Measurements from ENCODE around the gene CEP43. TPM values are rescaled to one million over a fixed set of nuclear protein-coding genes. Genes with fewer than 3 reads are reported as not detected.

The CEP43 gene
- total RNA-seq, 1 donor from 2014 or later: 12.1 TPM

GRCh38 chr6:166976636-166977035 is 22.6 kb upstream of the CEP43 start:
- Mint-ChIP-seq H3K36me3 (ENCODE audit: unreplicated experiment) (no peaks in the 10 kb centered on the region), H3K4me3 (ENCODE audit: unreplicated experiment) (no peak overlapping the region), H3K9me3 (ENCODE audit: unreplicated experiment) (no peaks in the 10 kb centered on the region), H3K4me1 (ENCODE audit: low read depth, unreplicated experiment) (no peaks in the 10 kb centered on the region), H3K27me3 (ENCODE audit: unreplicated experiment) (no peaks in the 10 kb centered on the region), H3K27ac (ENCODE audit: unreplicated experiment) (no peak overlapping the region)
- TF ChIP-seq CTCF (IDR thresholded peaks at IDR 0.05; ENCODE audit: partially characterized antibody, unreplicated experiment): no peak
- DNase-seq: no peak

- no peaks in the 10 kb centered on the region for H3K36me3 Mint-ChIP-seq (ENCODE audit: unreplicated experiment)
- H3K27me3 Mint-ChIP-seq (ENCODE audit: unreplicated experiment): no peaks in the 10 kb centered on the region
- no peaks in the 10 kb centered on the region for H3K4me1 Mint-ChIP-seq (ENCODE audit: low read depth, unreplicated experiment)
- H3K4me3 Mint-ChIP-seq (ENCODE audit: unreplicated experiment): no peak overlapping the region
- no peaks in the 10 kb centered on the region for H3K9me3 Mint-ChIP-seq (ENCODE audit: unreplicated experiment)
- no peak for DNase-seq
- TF ChIP-seq CTCF (IDR thresholded peaks at IDR 0.05; ENCODE audit: partially characterized antibody, unreplicated experiment): no peak
- no peak overlapping the region for H3K27ac Mint-ChIP-seq (ENCODE audit: unreplicated experiment)
These were observed 21.3 kb upstream of the CEP43 start for GRCh38 chr6:166977621-166978525.

GRCh38 chr6:166980738-166981137 is 18.5 kb upstream of the CEP43 start:
- H3K4me3 Mint-ChIP-seq (ENCODE audit: unreplicated experiment): no peak overlapping the region
- H3K36me3 Mint-ChIP-seq (ENCODE audit: unreplicated experiment): no peaks in the 10 kb centered on the region
- no peak overlapping the region for H3K27ac Mint-ChIP-seq (ENCODE audit: unreplicated experiment)
- H3K4me1 Mint-ChIP-seq (ENCODE audit: low read depth, unreplicated experiment): no peaks in the 10 kb centered on the region
- DNase-seq: no peak
- no peak for TF ChIP-seq CTCF (IDR thresholded peaks at IDR 0.05; ENCODE audit: partially characterized antibody, unreplicated experiment)
- peaks cover 2% of the 10 kb centered on the region for H3K9me3 Mint-ChIP-seq (ENCODE audit: unreplicated experiment)
- H3K27me3 Mint-ChIP-seq (ENCODE audit: unreplicated experiment): no peaks in the 10 kb centered on the region

- Mint-ChIP-seq H3K4me1 (ENCODE audit: low read depth, unreplicated experiment) (no peaks in the 10 kb centered on the region), H3K9me3 (ENCODE audit: unreplicated experiment) (peaks cover 2% of the 10 kb centered on the region), H3K27me3 (ENCODE audit: unreplicated experiment) (no peaks in the 10 kb centered on the region), H3K36me3 (ENCODE audit: unreplicated experiment) (no peaks in the 10 kb centered on the region), H3K27ac (ENCODE audit: unreplicated experiment) (no peak overlapping the region), H3K4me3 (ENCODE audit: unreplicated experiment) (no peak overlapping the region)
- no peak for TF ChIP-seq CTCF (IDR thresholded peaks at IDR 0.05; ENCODE audit: partially characterized antibody, unreplicated experiment)
- no peak for DNase-seq
These were observed 11.7 kb upstream of the CEP43 start for GRCh38 chr6:166987448-166987847.

GRCh38 chr6:166987930-166988329 is 11.3 kb upstream of the CEP43 start:
- Mint-ChIP-seq H3K36me3 (ENCODE audit: unreplicated experiment) (no peaks in the 10 kb centered on the region), H3K27ac (ENCODE audit: unreplicated experiment) (no peak overlapping the region), H3K4me3 (ENCODE audit: unreplicated experiment) (no peak overlapping the region), H3K27me3 (ENCODE audit: unreplicated experiment) (no peaks in the 10 kb centered on the region), H3K4me1 (ENCODE audit: low read depth, unreplicated experiment) (no peaks in the 10 kb centered on the region), H3K9me3 (ENCODE audit: unreplicated experiment) (peaks cover 2% of the 10 kb centered on the region)
- TF ChIP-seq CTCF (IDR thresholded peaks at IDR 0.05; ENCODE audit: partially characterized antibody, unreplicated experiment): no peak
- DNase-seq: no peak

Data from glutamatergic neuron (in vitro differentiated cells).